Endothelial cell of umbilical vein (primary cell): ENCODE results near the gene CLSTN1. TPM values are rescaled to one million over a fixed set of nuclear protein-coding genes. Genes with fewer than 3 reads are reported as not detected.

Experiments
- BruUV-seq: library from RNA; stranded (reverse); fragments of 400-500 nt; replicated peaks from 2 replicates; lab custom pipeline; 2021; lab: Mats Ljungman, UMichigan
- CTCF ChIA-PET: fragments of 300-600, 350-600 bp; sonication (Branson Sonifier 250); formaldehyde crosslinking; loops from one replicate; lab custom pipeline; 2021; ENCODE audit warnings: antibody characterized with exemption, inconsistent platforms; lab: Charles Lee
- POLR2A ChIA-PET: fragments of 300-600, 350-600 bp; sonication (Branson Sonifier 250); formaldehyde crosslinking; loops from one replicate; lab custom pipeline; 2021; ENCODE audit warnings: antibody characterized with exemption, inconsistent platforms; lab: Charles Lee
- DNase-seq: peaks from one replicate; pipeline ENCODE4 v3.0.0-alpha.2; 2011; ENCODE audit warnings: low read depth, low spot score
- FAIRE-seq: peaks from 2 replicates; lab custom pipeline; 2011; peaks lifted over from hg19 to GRCh38; lab: Jason Lieb, UNC
- H2AFZ ChIP-seq: 2 replicates; pipeline ENCODE4 v1.6.0; 2012; ENCODE audit warnings: low read depth, low read length, control low read depth, inconsistent platforms
- H3K27ac ChIP-seq: 2 replicates; pipeline ENCODE4 v1.5.1; 2011; ENCODE audit warnings: low read depth, mild to moderate bottlenecking, control low read depth, low read length, moderate library complexity; ENCODE audit not compliant: insufficient read depth
- H3K27me3 ChIP-seq, 2 experiments: 2 replicates each; pipeline versions ENCODE4 v1.6.0 to v1.6.1; 2011; ENCODE audit warnings: low read length in 2 of 2, mixed read lengths in 1 of 2; ENCODE audit not compliant: control insufficient read depth in 2 of 2, insufficient read depth in 2 of 2
- H3K36me3 ChIP-seq, 2 experiments: 2 replicates in 1 of 2; 3 replicates in 1 of 2; pipeline ENCODE4 v1.5.1; 2011; ENCODE audit warnings: low read length in 2 of 2, mild to moderate bottlenecking in 1 of 2, moderate library complexity in 1 of 2; ENCODE audit not compliant: control insufficient read depth in 2 of 2, insufficient read depth in 2 of 2; ENCODE audit errors: extremely low read depth in 1 of 2
- H3K4me1 ChIP-seq: 3 replicates; pipeline ENCODE4 v1.5.1; 2011; ENCODE audit warnings: mild to moderate bottlenecking, low read length; ENCODE audit not compliant: control insufficient read depth, insufficient read depth; ENCODE audit errors: extremely low read depth
- H3K4me2 ChIP-seq: 2 replicates; pipeline ENCODE4 v1.6.1; 2011; ENCODE audit warnings: low read length, control low read depth, mixed read lengths; ENCODE audit not compliant: insufficient read depth
- H3K4me3 ChIP-seq, 3 experiments: fragments of 200-600 bp in 1 of 3; sonication (generic), shearing (Covaris generic) in 1 of 3; replicated peaks in 1 of 3; 2 replicates each; pipeline ENCODE4 v1.5.1; 2011 to 2016; ENCODE audit warnings: control low read depth in 3 of 3, low read length in 3 of 3, mild to moderate bottlenecking in 2 of 3, inconsistent platforms in 1 of 3, low read depth in 1 of 3, moderate library complexity in 1 of 3; ENCODE audit not compliant: insufficient read depth in 1 of 3
- H3K79me2 ChIP-seq: 2 replicates; pipeline ENCODE4 v1.6.0; 2012; ENCODE audit warnings: low read length, inconsistent platforms; ENCODE audit not compliant: control insufficient read depth, insufficient read depth
- H3K9ac ChIP-seq: replicated peaks from 2 replicates; pipeline ENCODE3; 2011; ENCODE audit warnings: low read length, control low read depth; ENCODE audit not compliant: insufficient read depth; ENCODE audit errors: extremely low read depth
- H3K9me1 ChIP-seq: replicated peaks from 3 replicates; pipeline ENCODE4 v1.6.0; 2011; ENCODE audit warnings: mild to moderate bottlenecking, low read length; ENCODE audit not compliant: control insufficient read depth, insufficient read depth; ENCODE audit errors: extremely low read depth
- H3K9me3 ChIP-seq: replicated peaks from 2 replicates; pipeline ENCODE4 v1.5.1; 2012; ENCODE audit warnings: low read length, inconsistent platforms; ENCODE audit not compliant: control insufficient read depth, insufficient read depth
- H4K20me1 ChIP-seq: replicated peaks from 2 replicates; pipeline ENCODE3; 2011; ENCODE audit warnings: mild to moderate bottlenecking, low read length; ENCODE audit not compliant: control insufficient read depth, insufficient read depth; ENCODE audit errors: extremely low read depth
- CTCF ChIP-seq, 2 donors: IDR thresholded peaks; 1 replicate in 1 of 2; 2 replicates in 1 of 2; pipeline ENCODE4 v1.5.1; 2011; ENCODE audit warnings: low read length in 2 of 2, mild to moderate bottlenecking in 2 of 2, moderate library complexity in 2 of 2, control low read depth in 1 of 2, inconsistent platforms in 1 of 2, low read depth in 1 of 2; ENCODE audit not compliant: insufficient read depth in 1 of 2; ENCODE audit errors: extremely low read depth in 1 of 2
- EZH2 ChIP-seq: IDR thresholded peaks from 2 replicates; pipeline ENCODE4 v1.6.1; 2012; ENCODE audit warnings: borderline replicate concordance, low read depth, mild to moderate bottlenecking, moderate library complexity, low read length, inconsistent platforms; ENCODE audit not compliant: severe bottlenecking
- FOS ChIP-seq: IDR thresholded peaks from 2 replicates; pipeline ENCODE4 v1.6.1; 2011; ENCODE audit warnings: mild to moderate bottlenecking, low read length, moderate library complexity, borderline replicate concordance; ENCODE audit not compliant: insufficient read depth
- GATA2 ChIP-seq: IDR thresholded peaks from 2 replicates; pipeline ENCODE4 v1.7.0; 2011; ENCODE audit warnings: low read depth, mild to moderate bottlenecking, moderate library complexity, mixed read lengths, low read length; ENCODE audit not compliant: insufficient read length, insufficient read depth
- JUN ChIP-seq: IDR thresholded peaks from 2 replicates; pipeline ENCODE4 v1.6.1; 2011; ENCODE audit warnings: borderline replicate concordance, low read depth; ENCODE audit not compliant: insufficient read length, insufficient read depth
- MYC ChIP-seq: IDR thresholded peaks from one replicate; pipeline ENCODE4 v1.6.1; 2011; ENCODE audit warnings: mild to moderate bottlenecking, low read depth, low read length
- POLR2A ChIP-seq: IDR thresholded peaks from 2 replicates; pipeline ENCODE4 v1.6.1; 2012; ENCODE audit warnings: low read depth, mild to moderate bottlenecking, control low read depth, low read length
- POLR2AphosphoS5 ChIP-seq: IDR thresholded peaks from 2 replicates; pipeline ENCODE4 v1.6.1; 2012; ENCODE audit warnings: low read depth, mild to moderate bottlenecking, control low read depth, low read length, moderate library complexity; ENCODE audit not compliant: insufficient read depth
- dilution Hi-C: fragments of 300-500 bp; cut with MboI; formaldehyde crosslinking; loops from one replicate; pipeline ENCODE4 v1.15.0; 2019; ENCODE audit warnings: low sequenced_read_pairs; ENCODE audit not compliant: extremely low pct_ligation_motif_present
- intact Hi-C: fragments of 100-400 bp; cut with micrococcal nuclease; formaldehyde crosslinking; loops from one replicate; pipeline ENCODE4 v1.10.0; 2022
- polyA plus RNA-seq, 4 experiments: library from polyadenylated mRNA; depleted of rRNA in 3 of 4; stranded (reverse) in 3 of 4; unstranded in 1 of 4; fragments of >200 nt; gene quantifications; 2 replicates each; pipeline versions ENCODE4 v1.2.1 to v1.2.3, GENCODE V29; 2011 to 2012; ENCODE audit warnings: missing spikeins in 1 of 4
- total RNA-seq: library from RNA; stranded (reverse); gene quantifications from 2 replicates; pipeline ENCODE4 v1.2.3, GENCODE V29; 2021
- TF ChIP-seq, protein P1 (sequence below): IDR thresholded peaks from 2 replicates; pipeline ENCODE4 v1.6.1; 2011; ENCODE audit not compliant: insufficient read depth, insufficient read length

Gene CLSTN1
- total and polyA plus RNA-seq, 2 donors (not counting 3 experiments of a cell fraction or from before 2014, with no cell fraction given), result 49.1 to 130 TPM

DNA sequence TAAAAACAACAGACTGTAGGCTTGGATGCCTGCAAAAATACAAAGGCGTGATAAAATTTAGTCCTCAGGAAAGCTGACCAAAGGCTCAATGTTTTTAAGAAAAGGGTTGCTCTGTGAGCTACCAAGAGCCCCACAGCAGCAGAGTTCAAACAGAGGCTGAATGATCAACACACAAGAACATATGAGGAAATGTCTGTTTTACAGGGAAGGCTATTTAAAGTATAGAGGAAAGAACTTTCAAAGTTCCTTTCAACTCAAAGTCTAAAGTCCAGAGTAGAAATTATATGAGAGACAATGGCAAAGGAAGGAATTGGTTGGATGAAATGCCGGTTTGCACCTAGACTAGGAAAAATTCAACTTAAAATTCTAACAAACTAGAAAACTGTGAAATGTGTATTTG lies 8.6 kb downstream of the CLSTN1 start:
- no peaks in the 10 kb centered on the region for H3K36me3 ChIP-seq
- CTCF ChIA-PET, result no interaction called here
- FAIRE-seq, result no peak
- no peaks in the 10 kb centered on the region for H3K9me3 ChIP-seq
- H3K4me2 ChIP-seq, result no peak overlapping the region
- TF ChIP-seq, protein P1, sequence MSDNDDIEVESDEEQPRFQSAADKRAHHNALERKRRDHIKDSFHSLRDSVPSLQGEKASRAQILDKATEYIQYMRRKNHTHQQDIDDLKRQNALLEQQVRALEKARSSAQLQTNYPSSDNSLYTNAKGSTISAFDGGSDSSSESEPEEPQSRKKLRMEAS, result no peak
- TF ChIP-seq CTCF (IDR thresholded peaks at IDR 0.05; ENCODE audit: extremely low read depth in 1 of 2, insufficient read depth in 1 of 2, low read depth in 1 of 2, low read length in 2 of 2), result no peak
- TF ChIP-seq GATA2, result no peak
- POLR2A ChIA-PET, result no interaction called here
- BruUV-seq, result no TSS peak
- no peak overlapping the region for H3K9ac ChIP-seq
- DNase-seq, result no peak
- H2AFZ ChIP-seq, result no peak overlapping the region
- intact Hi-C loops (no loop called here), dilution Hi-C loops (no loop called here)
- no peak overlapping the region for H3K4me3 ChIP-seq
- peaks cover 48% of the 10 kb centered on the region for H3K79me2 ChIP-seq
- peaks cover 3% of the 10 kb centered on the region for H4K20me1 ChIP-seq
- H3K9me1 ChIP-seq, result no peaks in the 10 kb centered on the region
- H3K4me1 ChIP-seq, result no peaks in the 10 kb centered on the region
- H3K27me3 ChIP-seq, result no peaks in the 10 kb centered on the region
- no peak overlapping the region for H3K27ac ChIP-seq

- Histone ChIP-seq H3K36me3 (no peaks in the 10 kb centered on the region), H3K9me1 (no peaks in the 10 kb centered on the region), H3K4me2 (no peak overlapping the region), H3K9me3 (no peaks in the 10 kb centered on the region), H3K27ac (no peak overlapping the region), H3K79me2 (peaks cover 44% of the 10 kb centered on the region), H3K9ac (no peak overlapping the region), H3K4me1 (no peaks in the 10 kb centered on the region), H3K27me3 (no peaks in the 10 kb centered on the region), H2AFZ (no peak overlapping the region), H4K20me1 (peaks cover 3% of the 10 kb centered on the region), H3K4me3 (no peak overlapping the region)
- dilution Hi-C loops (no loop called here), intact Hi-C loops (no loop called here)
- TF ChIP-seq FOS (no peak), GATA2 (no peak), CTCF (IDR thresholded peaks at IDR 0.05; ENCODE audit: extremely low read depth in 1 of 2, insufficient read depth in 1 of 2, low read depth in 1 of 2, low read length in 2 of 2) (no peak), JUN (no peak), MYC (no peak), POLR2A (no peak), POLR2AphosphoS5 (no peak), EZH2 (no peak)
- TF ChIP-seq, protein P1, result no peak
- FAIRE-seq, result no peak
- ChIA-PET POLR2A (no interaction called here), CTCF (no interaction called here)
- no TSS peak for BruUV-seq
- DNase-seq, result no peak
Observed at GRCh38 chr1:9814619-9815018, 9.1 kb downstream of the CLSTN1 start.
